GM19043 (cell line): ENCODE data around the gene SAFB2.

Experiments used
- ATAC-seq: cut with Tn5 transposase; IDR thresholded peaks from one replicate; pipeline ENCODE4 v1.9.1; 2021; ENCODE audit warnings: low read depth; ENCODE audit not compliant: unreplicated experiment

SAFB2 gene

GRCh38 chr19:5635427-5635826, 12.9 kb upstream of the SAFB2 start:
- ATAC-seq, result no peak

GRCh38 chr19:5632657-5633056, 10.1 kb upstream of the SAFB2 start:
- ATAC-seq, result no peak

- ATAC-seq, result no peak
These were observed 9.7 kb upstream of the SAFB2 start for GRCh38 chr19:5632241-5632612.

GRCh38 chr19:5631567-5632240, 9.1 kb upstream of the SAFB2 start:
- ATAC-seq, result no peak

GRCh38 chr19:5628919-5629481, 6.4 kb upstream of the SAFB2 start:
- no peak for ATAC-seq

- ATAC-seq, result no peak
These were observed 5.9 kb upstream of the SAFB2 start for GRCh38 chr19:5628461-5628860.

- no peak for ATAC-seq
These were observed 4.9 kb upstream of the SAFB2 start for GRCh38 chr19:5627395-5627904.

- no peak for ATAC-seq
These were observed 3.1 kb upstream of the SAFB2 start for GRCh38 chr19:5625641-5626040.

- no peak for ATAC-seq
These were observed 2.2 kb upstream of the SAFB2 start for GRCh38 chr19:5624741-5625278.

- ATAC-seq, result no peak
These were observed 1.6 kb upstream of the SAFB2 start for GRCh38 chr19:5624018-5624663.

GRCh38 chr19:5623397-5624017, 931 bp upstream of the SAFB2 start:
- ATAC-seq, result no peak

- no peak for ATAC-seq
These were observed 571 bp downstream of the SAFB2 start for GRCh38 chr19:5621945-5622464.

GRCh38 chr19:5621311-5621944, 1.1 kb downstream of the SAFB2 start:
- ATAC-seq, result no peak

- ATAC-seq, result no peak
These were observed 2.6 kb downstream of the SAFB2 start for GRCh38 chr19:5619946-5620345.

- no peak for ATAC-seq
These were observed 4.0 kb downstream of the SAFB2 start for GRCh38 chr19:5618591-5618990.

- ATAC-seq, result no peak
These were observed 5.5 kb downstream of the SAFB2 start for GRCh38 chr19:5617080-5617479.

GRCh38 chr19:5615756-5616327, 6.7 kb downstream of the SAFB2 start:
- no peak for ATAC-seq

- no peak for ATAC-seq
These were observed 9.4 kb downstream of the SAFB2 start for GRCh38 chr19:5612891-5613865.

- no peak for ATAC-seq
These were observed 12.6 kb downstream of the SAFB2 start for GRCh38 chr19:5609881-5610448.
